ENCODE data around the gene COPZ2. TPM values are rescaled to one million over a fixed set of nuclear protein-coding genes. Genes with fewer than 3 reads are reported as not detected.

COPZ2 gene
- total RNA-seq, 1 donor from 2014 or later, result not detected

- Mint-ChIP-seq H3K36me3 (ENCODE audit: unreplicated experiment) (no peaks in the 10 kb centered on the region), H3K4me1 (ENCODE audit: low read depth, unreplicated experiment) (peaks cover 51% of the 10 kb centered on the region), H3K27me3 (ENCODE audit: unreplicated experiment) (peaks cover 16% of the 10 kb centered on the region), H3K9me3 (ENCODE audit: unreplicated experiment) (peaks cover 24% of the 10 kb centered on the region), H3K27ac (ENCODE audit: unreplicated experiment) (peak overlapping the region; percentile 52), H3K4me3 (ENCODE audit: unreplicated experiment) (no peak overlapping the region)
- no peak for DNase-seq
- TF ChIP-seq CTCF (IDR thresholded peaks at IDR 0.05; ENCODE audit: partially characterized antibody, unreplicated experiment), result no peak
Observed at GRCh38 chr17:47987240-47987835, 50.3 kb downstream of the COPZ2 start.

- no peak for TF ChIP-seq CTCF (IDR thresholded peaks at IDR 0.05; ENCODE audit: partially characterized antibody, unreplicated experiment)
- Mint-ChIP-seq H3K4me3 (ENCODE audit: unreplicated experiment) (no peak overlapping the region), H3K4me1 (ENCODE audit: low read depth, unreplicated experiment) (peaks cover 46% of the 10 kb centered on the region), H3K36me3 (ENCODE audit: unreplicated experiment) (no peaks in the 10 kb centered on the region), H3K9me3 (ENCODE audit: unreplicated experiment) (peaks cover 19% of the 10 kb centered on the region), H3K27me3 (ENCODE audit: unreplicated experiment) (peaks cover 16% of the 10 kb centered on the region), H3K27ac (ENCODE audit: unreplicated experiment) (peak overlapping the region; percentile 53)
- DNase-seq, result no peak
Observed at GRCh38 chr17:47986520-47986919, 51.1 kb downstream of the COPZ2 start.

GRCh38 chr17:47983492-47984223 is 53.9 kb downstream of the COPZ2 start:
- H3K27me3 Mint-ChIP-seq (ENCODE audit: unreplicated experiment), result peaks cover 4% of the 10 kb centered on the region
- peaks cover 35% of the 10 kb centered on the region for H3K4me1 Mint-ChIP-seq (ENCODE audit: low read depth, unreplicated experiment)
- no peak overlapping the region for H3K4me3 Mint-ChIP-seq (ENCODE audit: unreplicated experiment)
- DNase-seq, result no peak
- peaks cover 4% of the 10 kb centered on the region for H3K9me3 Mint-ChIP-seq (ENCODE audit: unreplicated experiment)
- peak overlapping the region; percentile 23 for H3K27ac Mint-ChIP-seq (ENCODE audit: unreplicated experiment)
- no peaks in the 10 kb centered on the region for H3K36me3 Mint-ChIP-seq (ENCODE audit: unreplicated experiment)
- TF ChIP-seq CTCF (IDR thresholded peaks at IDR 0.05; ENCODE audit: partially characterized antibody, unreplicated experiment), result no peak

GRCh38 chr17:47982645-47983390 is 54.8 kb downstream of the COPZ2 start:
- DNase-seq, result no peak
- Mint-ChIP-seq H3K27ac (ENCODE audit: unreplicated experiment) (peak overlapping the region; percentile 84), H3K4me3 (ENCODE audit: unreplicated experiment) (no peak overlapping the region), H3K4me1 (ENCODE audit: low read depth, unreplicated experiment) (peaks cover 31% of the 10 kb centered on the region), H3K27me3 (ENCODE audit: unreplicated experiment) (peaks cover 4% of the 10 kb centered on the region), H3K9me3 (ENCODE audit: unreplicated experiment) (peaks cover 4% of the 10 kb centered on the region), H3K36me3 (ENCODE audit: unreplicated experiment) (no peaks in the 10 kb centered on the region)
- TF ChIP-seq CTCF (IDR thresholded peaks at IDR 0.05; ENCODE audit: partially characterized antibody, unreplicated experiment), result no peak
